SJCRH30 (cell line): ENCODE data around the gene INPP5A. TPM values are rescaled to one million over a fixed set of nuclear protein-coding genes. Genes with fewer than 3 reads are reported as not detected.

Experiments used
- DNase-seq, 2 experiments: peaks; one replicate each; pipeline ENCODE4 v3.0.0-alpha.2; 2015 to 2020
- H3K27ac ChIP-seq: fragments of 250-450 bp; sonication (Bioruptor Pico); 2 replicates; pipeline ENCODE4 v1.5.1; 2020; ENCODE audit warnings: mild to moderate bottlenecking, moderate library complexity
- H3K27me3 ChIP-seq: fragments of 250-450 bp; sonication (Bioruptor Pico); 2 replicates; pipeline ENCODE4 v1.5.1; 2020; ENCODE audit warnings: mild to moderate bottlenecking, moderate library complexity
- H3K36me3 ChIP-seq: fragments of 250-450 bp; sonication (Bioruptor Pico); 2 replicates; pipeline ENCODE4 v1.5.1; 2020; ENCODE audit warnings: mild to moderate bottlenecking, moderate library complexity
- H3K4me1 ChIP-seq: fragments of 250-450 bp; sonication (Bioruptor Pico); 2 replicates; pipeline ENCODE4 v1.5.1; 2020; ENCODE audit warnings: mild to moderate bottlenecking, moderate library complexity
- H3K4me3 ChIP-seq: fragments of 250-450 bp; sonication (Bioruptor Pico); 2 replicates; pipeline ENCODE4 v1.5.1; 2020; ENCODE audit warnings: mild to moderate bottlenecking, moderate library complexity
- H3K9me3 ChIP-seq: fragments of 250-450 bp; sonication (Bioruptor Pico); replicated peaks from 2 replicates; pipeline ENCODE4 v1.5.1; 2020; ENCODE audit warnings: mild to moderate bottlenecking, moderate library complexity
- total RNA-seq: library from RNA; depleted of rRNA; stranded (reverse); fragments of >200 nt; shearing (Covaris generic); gene quantifications from 2 replicates; pipeline ENCODE4 v1.2.3, GENCODE V29; 2014

Gene INPP5A
- total RNA-seq, 1 experiment from 2014 or later: 22.4 TPM

GRCh38 chr10:132657127-132657706 is 119.6 kb downstream of the INPP5A start:
- H3K9me3 ChIP-seq: no peaks in the 10 kb centered on the region
- no peaks in the 10 kb centered on the region for H3K27me3 ChIP-seq
- peaks cover 6% of the 10 kb centered on the region for H3K4me1 ChIP-seq
- H3K36me3 ChIP-seq: no peaks in the 10 kb centered on the region
- no peak for DNase-seq
- H3K27ac ChIP-seq: no peak overlapping the region
- H3K4me3 ChIP-seq: no peak overlapping the region

DNA sequence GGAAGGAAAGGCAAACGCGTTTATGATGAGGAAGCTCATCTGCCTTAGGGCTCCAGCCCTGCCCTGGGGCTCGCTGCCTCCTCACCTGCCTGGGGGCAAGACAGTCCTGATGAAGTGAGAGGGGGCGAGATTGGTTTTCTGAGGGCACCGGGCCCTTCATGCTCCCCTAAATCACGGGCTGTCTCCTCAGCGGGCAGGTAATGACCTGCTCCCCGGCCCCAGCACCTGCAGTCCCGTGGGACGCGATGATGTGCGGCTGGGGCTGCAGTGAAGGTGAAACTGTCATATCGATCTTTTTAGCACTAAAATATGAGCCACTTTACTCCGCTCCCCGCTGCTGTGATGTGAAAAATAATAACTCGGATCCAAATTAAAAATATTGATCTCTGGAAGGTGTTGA is 120.2 kb downstream of the INPP5A start:
- Histone ChIP-seq H3K9me3 (no peaks in the 10 kb centered on the region), H3K4me3 (no peak overlapping the region), H3K27me3 (no peaks in the 10 kb centered on the region), H3K27ac (no peak overlapping the region), H3K4me1 (peaks cover 12% of the 10 kb centered on the region), H3K36me3 (no peaks in the 10 kb centered on the region)
- DNase-seq: no peak

- Histone ChIP-seq H3K9me3 (no peaks in the 10 kb centered on the region), H3K4me3 (no peak overlapping the region), H3K27ac (no peak overlapping the region), H3K4me1 (peaks cover 17% of the 10 kb centered on the region), H3K27me3 (no peaks in the 10 kb centered on the region), H3K36me3 (no peaks in the 10 kb centered on the region)
- DNase-seq: no peak
Observed at GRCh38 chr10:132658546-132659205, 121.1 kb downstream of the INPP5A start.

- no peak for DNase-seq
- Histone ChIP-seq H3K4me1 (peaks cover 17% of the 10 kb centered on the region), H3K36me3 (no peaks in the 10 kb centered on the region), H3K27me3 (no peaks in the 10 kb centered on the region), H3K4me3 (no peak overlapping the region), H3K27ac (no peak overlapping the region), H3K9me3 (no peaks in the 10 kb centered on the region)
Observed at GRCh38 chr10:132659206-132660091, 121.9 kb downstream of the INPP5A start.

GRCh38 chr10:132660385-132660784 is 122.8 kb downstream of the INPP5A start:
- Histone ChIP-seq H3K27me3 (no peaks in the 10 kb centered on the region), H3K27ac (no peak overlapping the region), H3K4me1 (peaks cover 17% of the 10 kb centered on the region), H3K9me3 (no peaks in the 10 kb centered on the region), H3K36me3 (no peaks in the 10 kb centered on the region), H3K4me3 (no peak overlapping the region)
- no peak for DNase-seq

DNA sequence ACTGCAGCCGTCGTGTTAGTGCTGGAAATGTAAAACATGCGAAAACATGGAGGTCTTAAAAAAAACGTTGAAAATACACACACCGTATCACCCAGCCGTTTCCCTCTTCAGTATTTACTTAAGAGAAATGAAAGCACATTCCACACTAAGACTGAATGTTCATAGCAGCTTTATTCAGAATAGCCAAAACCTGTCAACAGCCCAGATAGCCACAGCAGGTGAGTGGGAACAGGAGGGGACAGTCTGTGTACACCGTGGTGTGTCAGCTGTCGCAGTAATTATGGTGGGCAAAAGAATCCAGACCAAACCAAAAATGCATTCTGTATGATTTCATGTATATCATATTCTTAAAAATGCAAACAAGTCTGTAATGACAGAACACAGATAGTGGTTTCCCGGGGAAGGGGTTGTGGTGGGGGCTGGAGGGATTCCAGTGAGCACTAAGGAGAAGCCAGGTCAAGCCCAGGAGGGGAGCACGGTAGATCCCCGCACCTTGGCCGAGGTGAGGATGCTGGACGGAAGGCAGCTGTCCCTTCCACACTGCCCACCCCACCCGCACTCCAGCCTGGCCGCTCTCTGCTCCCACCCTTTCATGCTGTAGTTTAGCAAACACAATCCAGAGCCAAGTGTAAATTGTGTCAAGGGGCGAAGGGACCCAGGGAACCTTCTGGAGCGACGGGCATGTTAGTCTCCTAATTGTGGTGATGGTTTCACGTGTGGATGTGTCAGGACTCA is 124.8 kb downstream of the INPP5A start:
- peaks cover 17% of the 10 kb centered on the region for H3K4me1 ChIP-seq
- DNase-seq: peak; percentile 73 to 76
- H3K27ac ChIP-seq: peak overlapping the region; percentile 84
- no peaks in the 10 kb centered on the region for H3K27me3 ChIP-seq
- H3K4me3 ChIP-seq: no peak overlapping the region
- H3K9me3 ChIP-seq: no peaks in the 10 kb centered on the region
- H3K36me3 ChIP-seq: no peaks in the 10 kb centered on the region

DNA sequence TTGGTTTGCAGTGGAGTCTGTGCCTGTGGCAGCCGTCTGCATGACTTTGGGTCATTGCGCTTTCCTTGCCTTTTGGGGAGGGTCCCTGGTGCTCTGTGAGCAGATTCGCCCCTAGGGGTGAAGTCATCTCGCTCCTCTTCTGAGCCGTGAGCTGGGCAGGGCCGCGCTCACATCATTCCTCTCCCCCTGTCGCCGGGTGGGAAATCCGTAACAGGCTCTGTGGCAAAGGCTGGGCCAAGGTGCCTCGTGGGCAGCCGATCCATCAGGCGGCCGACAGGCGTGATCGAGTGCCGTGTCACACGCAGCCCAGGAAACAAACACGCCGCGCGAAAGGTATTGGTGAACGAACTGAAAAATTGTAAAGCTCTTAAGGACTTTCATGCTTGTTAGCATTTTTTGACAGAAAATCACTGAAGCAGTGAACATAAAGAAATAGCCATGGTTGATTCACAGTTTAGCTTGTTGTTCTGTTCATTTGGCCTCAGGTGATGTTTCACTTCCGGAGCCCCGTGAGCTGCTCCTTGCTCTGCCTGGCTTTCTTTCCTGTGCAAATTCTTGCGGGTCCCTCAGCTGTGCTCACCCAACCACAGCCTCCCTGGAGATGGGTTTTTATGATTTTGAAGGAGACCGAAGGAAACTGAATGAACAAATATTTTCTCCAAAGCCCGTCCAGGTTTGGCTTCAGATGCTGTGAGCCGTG is 126.2 kb downstream of the INPP5A start:
- peaks cover 17% of the 10 kb centered on the region for H3K4me1 ChIP-seq
- no peak overlapping the region for H3K27ac ChIP-seq
- DNase-seq: no peak
- no peaks in the 10 kb centered on the region for H3K36me3 ChIP-seq
- H3K4me3 ChIP-seq: no peak overlapping the region
- H3K9me3 ChIP-seq: no peaks in the 10 kb centered on the region
- H3K27me3 ChIP-seq: no peaks in the 10 kb centered on the region

DNA sequence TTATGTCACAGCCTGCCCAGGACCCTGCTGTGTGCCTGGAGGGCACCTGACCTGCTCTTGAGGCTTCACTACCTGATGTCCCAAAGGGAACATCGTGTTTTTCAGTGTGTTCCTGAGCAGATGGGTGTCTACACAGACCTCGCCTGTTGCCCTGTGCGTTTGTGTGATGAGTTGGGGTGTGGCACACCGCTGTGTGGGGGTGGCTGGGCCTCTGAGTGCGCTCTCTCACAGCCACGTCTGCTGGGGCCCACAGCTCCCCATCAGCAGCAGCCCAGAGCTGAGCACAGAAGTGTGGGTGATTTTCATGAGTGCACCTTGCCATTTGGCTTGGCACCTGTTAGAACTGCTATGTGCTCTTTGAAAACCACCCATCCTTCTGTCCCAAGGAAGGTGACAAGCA is 126.8 kb downstream of the INPP5A start:
- DNase-seq: no peak
- H3K36me3 ChIP-seq: no peaks in the 10 kb centered on the region
- no peak overlapping the region for H3K27ac ChIP-seq
- no peaks in the 10 kb centered on the region for H3K27me3 ChIP-seq
- H3K4me1 ChIP-seq: peaks cover 21% of the 10 kb centered on the region
- no peaks in the 10 kb centered on the region for H3K9me3 ChIP-seq
- no peak overlapping the region for H3K4me3 ChIP-seq

DNA sequence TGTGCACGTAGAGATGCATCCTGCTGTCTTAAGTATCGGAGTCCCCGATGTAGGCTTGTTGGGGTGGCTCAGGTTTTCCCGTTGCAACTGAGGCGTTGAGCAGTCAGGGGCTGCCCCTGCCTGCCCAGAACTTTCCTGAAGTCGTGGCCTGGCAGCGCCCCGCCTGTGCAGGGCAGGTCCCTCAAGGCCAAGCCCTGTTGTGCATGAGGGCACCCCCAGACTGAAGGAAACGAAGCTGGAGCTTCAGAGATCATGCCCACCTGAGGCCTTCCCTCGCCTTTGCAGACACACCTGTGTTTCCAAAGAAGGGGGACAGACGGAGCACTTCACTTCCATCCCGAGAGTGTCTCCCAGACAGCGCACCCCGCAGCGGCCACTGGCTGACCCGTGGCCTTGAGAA is 127.3 kb downstream of the INPP5A start:
- Histone ChIP-seq H3K27me3 (no peaks in the 10 kb centered on the region), H3K4me3 (no peak overlapping the region), H3K36me3 (no peaks in the 10 kb centered on the region), H3K27ac (no peak overlapping the region), H3K9me3 (no peaks in the 10 kb centered on the region), H3K4me1 (peaks cover 23% of the 10 kb centered on the region)
- no peak for DNase-seq

- H3K27ac ChIP-seq: no peak overlapping the region
- no peaks in the 10 kb centered on the region for H3K27me3 ChIP-seq
- no peaks in the 10 kb centered on the region for H3K36me3 ChIP-seq
- H3K4me3 ChIP-seq: no peak overlapping the region
- no peaks in the 10 kb centered on the region for H3K9me3 ChIP-seq
- no peak for DNase-seq
- H3K4me1 ChIP-seq: peaks cover 23% of the 10 kb centered on the region
Observed at GRCh38 chr10:132665946-132666704, 128.5 kb downstream of the INPP5A start.

DNA sequence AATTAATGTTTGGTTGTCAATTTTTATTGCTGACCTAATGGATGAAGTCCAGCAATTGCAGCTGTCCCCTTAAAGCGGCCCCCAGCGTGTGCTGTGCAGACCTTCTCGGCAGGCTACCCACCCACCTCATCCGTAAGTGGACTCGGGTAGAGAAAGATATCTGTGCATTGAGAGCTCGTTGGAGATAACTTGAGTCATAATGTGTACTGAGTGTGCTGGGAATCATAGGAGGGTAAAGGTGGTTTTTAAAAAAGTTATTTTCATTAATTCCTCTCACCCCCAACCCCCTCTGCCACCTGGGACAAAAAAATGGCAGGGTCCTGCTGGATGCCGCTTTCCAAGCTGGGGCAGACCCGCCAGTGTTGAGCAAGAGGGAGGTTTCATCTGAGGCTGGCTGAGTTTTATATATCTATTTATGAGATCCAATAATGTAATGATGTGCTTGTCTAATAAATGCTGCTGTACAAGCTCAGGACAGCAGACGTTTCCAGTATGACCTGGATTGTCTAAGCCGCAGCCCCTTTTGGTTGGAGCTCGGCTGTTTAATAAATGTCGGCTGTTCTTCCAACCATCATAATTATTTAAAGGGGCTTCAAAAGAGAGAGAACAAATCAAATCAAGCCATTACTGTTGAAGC is 129.2 kb downstream of the INPP5A start:
- no peak overlapping the region for H3K4me3 ChIP-seq

GRCh38 chr10:132667342-132668047 is 129.9 kb downstream of the INPP5A start:
- Histone ChIP-seq H3K36me3 (no peaks in the 10 kb centered on the region), H3K4me3 (no peak overlapping the region), H3K27me3 (no peaks in the 10 kb centered on the region), H3K4me1 (peaks cover 14% of the 10 kb centered on the region; the same call in 1 of the 2 replicates), H3K27ac (no peak overlapping the region), H3K9me3 (no peaks in the 10 kb centered on the region)
- DNase-seq: no peak

More for the DNA sequence above, 129.2 kb downstream of the INPP5A start:
- H3K9me3 ChIP-seq: no peaks in the 10 kb centered on the region
- no peak for DNase-seq
- peaks cover 21% of the 10 kb centered on the region for H3K4me1 ChIP-seq
- no peaks in the 10 kb centered on the region for H3K36me3 ChIP-seq
- H3K27me3 ChIP-seq: no peaks in the 10 kb centered on the region
- no peak overlapping the region for H3K27ac ChIP-seq

DNA sequence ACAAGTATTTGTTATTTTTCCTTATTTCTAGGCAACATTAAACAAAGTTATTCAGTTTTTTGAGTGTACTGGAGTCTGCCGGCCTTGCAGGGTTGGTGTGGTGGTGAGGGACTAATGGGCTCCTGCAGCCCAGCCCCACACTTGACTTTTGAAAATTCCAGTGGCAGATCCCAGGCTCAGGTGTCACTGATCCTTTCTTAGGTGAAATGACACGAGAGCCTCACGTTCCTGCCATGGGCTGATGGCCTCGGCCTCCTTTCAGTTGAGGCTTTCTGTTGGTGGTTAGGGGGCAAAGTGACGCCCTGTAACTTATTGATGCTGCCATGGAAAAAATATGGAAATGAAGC is 130.4 kb downstream of the INPP5A start:
- Histone ChIP-seq H3K4me3 (no peak overlapping the region), H3K9me3 (no peaks in the 10 kb centered on the region), H3K27ac (no peak overlapping the region), H3K36me3 (no peaks in the 10 kb centered on the region), H3K4me1 (peaks cover 9% of the 10 kb centered on the region; the same call in 1 of the 2 replicates), H3K27me3 (no peaks in the 10 kb centered on the region)
- no peak for DNase-seq
